Activated CD4-positive, alpha-beta T cell treated with anti-CD3 and anti-CD28 coated beads for 24 hours (primary cell): ENCODE results near the gene DRD4.

Source experiments
- DNase-seq, 2 donors: peaks; one replicate each; pipeline ENCODE4 v3.0.0-alpha.2; 2020; ENCODE audit warnings: low read depth in 2 of 2

Gene DRD4

GRCh38 chr11:621838-622237 lies 15.2 kb upstream of the DRD4 start:
- DNase-seq = no peak

GRCh38 chr11:623349-623869 lies 13.7 kb upstream of the DRD4 start:
- no peak for DNase-seq

DNA sequence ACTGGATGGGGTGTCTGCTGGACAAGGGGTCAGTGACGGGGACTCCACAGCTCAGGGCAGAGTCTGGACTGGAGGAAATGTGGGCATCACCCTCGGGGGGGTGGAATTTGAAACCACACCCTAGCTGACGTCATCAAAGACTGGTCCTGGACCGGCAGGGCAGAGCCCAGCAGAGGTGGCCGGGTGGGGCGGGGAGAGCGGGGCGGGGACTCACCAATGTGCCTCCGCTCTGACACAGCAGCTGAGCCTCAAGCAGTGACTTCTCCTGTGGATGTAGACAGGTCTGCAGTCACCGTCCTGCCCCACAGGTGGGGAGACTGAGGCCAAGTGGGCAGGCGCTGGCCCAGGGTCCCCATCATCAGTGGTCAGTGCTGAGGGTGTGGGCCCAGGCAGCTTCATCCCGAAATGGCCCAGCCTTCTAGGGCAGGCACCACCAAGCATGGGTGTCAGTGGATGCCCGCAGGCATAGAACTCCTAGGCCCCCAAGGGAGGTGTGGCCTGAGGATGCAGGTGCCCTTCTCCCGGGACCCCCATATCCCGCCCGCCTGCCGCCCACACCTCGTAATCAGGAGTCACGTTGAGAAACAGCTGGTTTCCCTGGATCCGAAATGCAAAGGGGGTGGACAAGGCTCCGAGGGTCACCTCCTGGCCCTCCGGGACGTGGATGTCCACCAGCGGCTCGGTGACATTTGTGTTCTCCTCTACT lies 12.9 kb upstream of the DRD4 start:
- no peak for DNase-seq

DNA sequence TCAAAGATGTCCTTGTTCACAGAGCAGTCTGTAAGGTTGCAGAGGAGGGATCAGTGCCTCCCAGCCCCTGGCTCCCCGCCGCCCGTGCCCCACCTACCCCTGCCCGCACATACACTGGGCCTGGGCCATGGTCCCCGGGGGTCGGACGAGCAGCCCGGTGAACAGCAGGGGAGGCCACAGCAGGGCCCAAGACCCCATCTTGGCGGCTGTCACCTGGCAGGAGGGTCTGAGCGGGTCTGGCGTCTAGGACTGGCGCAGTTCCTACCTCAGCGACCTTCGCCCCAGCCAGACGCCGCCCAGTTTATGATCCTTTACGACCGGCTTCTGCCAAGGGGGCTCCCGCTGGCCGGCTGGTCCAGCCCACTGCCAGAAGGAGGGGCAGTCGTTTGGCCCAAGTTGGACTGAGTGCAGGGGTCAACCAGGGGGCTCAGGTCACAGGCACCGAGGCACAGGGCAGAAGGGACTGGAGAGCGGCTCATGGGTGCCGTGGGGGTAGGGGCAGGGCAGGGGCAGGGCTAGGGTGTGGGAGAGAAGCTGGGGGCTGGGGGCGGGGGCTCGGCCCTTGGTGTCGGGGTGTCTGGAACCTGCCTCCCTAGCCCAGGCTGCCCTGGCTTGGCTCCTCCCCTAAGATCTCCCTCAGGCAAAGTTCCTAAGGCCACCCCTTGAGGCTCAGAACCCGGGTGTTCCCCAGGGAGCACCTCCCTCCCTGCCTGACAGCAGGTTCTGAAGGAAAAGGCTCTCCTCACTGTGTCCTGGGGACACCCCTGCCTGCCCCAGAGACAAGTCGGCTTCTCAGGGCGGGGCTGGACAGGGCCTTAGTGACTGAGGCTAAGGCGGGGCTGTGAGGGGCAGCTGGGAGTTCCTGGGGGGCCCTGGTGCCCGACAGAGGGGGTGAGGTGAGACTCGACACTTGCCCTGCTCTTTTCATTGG lies 12.1 kb upstream of the DRD4 start, which contains the start of gene CDHR5:
TSS of gene CDHR5 (minus strand) at position 251 of the 931 bp plus-strand sequence. CDS start at position 198, 53 bp downstream.
- no peak for DNase-seq

GRCh38 chr11:625636-626268 lies 11.3 kb upstream of the DRD4 start:
- no peak for DNase-seq

GRCh38 chr11:626475-627307 lies 10.4 kb upstream of the DRD4 start, which contains the start of gene SCT:
TSS of gene SCT (minus strand) at chr11:627181. CDS start at chr11:627143, 38 bp downstream.
- no peak for DNase-seq

DNA sequence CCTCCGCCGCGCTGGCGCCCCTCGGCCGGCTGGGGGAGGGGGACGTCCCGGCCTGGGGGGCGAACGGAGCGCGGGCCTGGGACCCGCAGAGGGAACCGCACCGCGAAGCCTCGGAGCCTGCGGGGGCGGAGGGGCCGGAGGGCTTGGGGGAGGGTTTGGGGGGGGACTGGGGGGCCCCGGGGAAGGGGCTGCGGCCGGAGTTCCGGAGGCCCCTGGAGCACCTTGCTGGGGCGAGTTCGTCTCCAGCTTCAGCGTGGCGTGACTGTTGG lies 9.8 kb upstream of the DRD4 start:
- DNase-seq = no peak

- DNase-seq = no peak
These were observed 9.0 kb upstream of the DRD4 start for GRCh38 chr11:628056-628455.

DNA sequence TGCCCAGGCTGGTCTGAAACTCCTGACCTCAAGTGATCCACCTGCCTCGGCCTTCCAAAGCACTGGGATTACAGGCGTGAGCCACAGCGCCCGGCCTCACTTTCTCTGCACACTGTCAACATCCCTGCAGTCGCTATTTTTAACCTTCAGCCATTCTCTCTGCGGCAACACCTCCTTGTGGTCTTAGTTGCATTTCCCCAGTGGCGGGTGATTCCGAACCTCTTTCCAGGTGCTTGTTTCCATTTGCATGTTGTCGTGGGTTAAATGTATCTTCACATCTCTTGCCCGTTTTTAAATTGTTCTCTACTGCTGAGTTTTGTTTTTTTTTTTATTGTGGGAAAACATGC lies 7.9 kb upstream of the DRD4 start:
- DNase-seq = no peak

GRCh38 chr11:630871-631270 lies 6.2 kb upstream of the DRD4 start:
- DNase-seq = no peak

GRCh38 chr11:635945-636510 lies 1.0 kb upstream of the DRD4 start:
- DNase-seq = no peak

DNA sequence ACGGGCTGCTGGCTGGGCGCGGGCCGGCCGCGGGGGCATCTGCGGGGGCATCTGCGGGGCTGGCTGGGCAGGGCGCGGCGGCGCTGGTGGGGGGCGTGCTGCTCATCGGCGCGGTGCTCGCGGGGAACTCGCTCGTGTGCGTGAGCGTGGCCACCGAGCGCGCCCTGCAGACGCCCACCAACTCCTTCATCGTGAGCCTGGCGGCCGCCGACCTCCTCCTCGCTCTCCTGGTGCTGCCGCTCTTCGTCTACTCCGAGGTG lies 194 bp downstream of the DRD4 start:
- no peak for DNase-seq

DNA sequence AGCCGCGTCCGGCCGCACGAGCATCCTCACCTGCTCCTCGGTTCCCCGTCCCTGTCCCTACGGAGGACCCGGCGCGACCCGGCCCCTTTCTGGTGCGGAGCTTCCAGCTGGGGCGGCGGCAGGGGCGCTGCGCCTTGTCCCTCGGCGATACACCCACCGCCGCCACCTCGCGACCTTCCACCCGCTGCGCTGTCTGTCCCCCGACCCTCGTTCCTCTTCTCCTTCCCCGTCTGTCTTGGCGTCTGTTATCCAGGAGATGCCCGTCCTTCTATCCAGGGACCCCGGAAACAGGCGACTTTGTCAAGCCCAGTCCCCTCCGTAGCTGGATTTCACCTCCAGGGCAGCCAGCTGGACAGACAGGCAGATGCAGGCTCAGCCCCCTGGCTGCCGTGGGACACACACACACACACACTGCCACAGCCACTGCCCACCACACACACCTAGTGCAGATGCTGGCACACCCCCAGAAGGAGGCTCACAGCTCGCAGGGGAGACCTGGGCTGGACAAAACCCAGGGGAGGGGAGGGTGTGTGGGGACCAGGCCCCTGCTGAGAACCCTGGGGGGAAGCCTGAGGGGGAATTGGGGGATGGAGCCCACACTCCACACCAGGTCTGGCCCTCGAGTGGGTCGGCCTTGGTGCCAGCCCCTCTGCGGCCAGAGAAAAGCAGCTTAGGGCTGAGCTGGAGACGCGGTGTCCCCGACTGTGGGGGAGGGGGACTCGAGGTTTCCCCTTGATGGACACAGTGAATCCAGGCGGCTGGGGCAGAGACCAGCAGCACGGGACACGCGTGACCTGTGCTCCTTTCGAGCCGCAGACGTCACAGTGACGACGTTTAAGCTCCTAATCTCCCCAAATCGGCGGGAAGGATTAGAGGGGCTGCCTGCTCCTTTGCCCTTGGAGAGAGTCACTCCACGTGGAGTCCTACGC lies 788 bp downstream of the DRD4 start:
- no peak for DNase-seq

- DNase-seq = no peak
These were observed 1.7 kb downstream of the DRD4 start for GRCh38 chr11:638631-639331.

DNA sequence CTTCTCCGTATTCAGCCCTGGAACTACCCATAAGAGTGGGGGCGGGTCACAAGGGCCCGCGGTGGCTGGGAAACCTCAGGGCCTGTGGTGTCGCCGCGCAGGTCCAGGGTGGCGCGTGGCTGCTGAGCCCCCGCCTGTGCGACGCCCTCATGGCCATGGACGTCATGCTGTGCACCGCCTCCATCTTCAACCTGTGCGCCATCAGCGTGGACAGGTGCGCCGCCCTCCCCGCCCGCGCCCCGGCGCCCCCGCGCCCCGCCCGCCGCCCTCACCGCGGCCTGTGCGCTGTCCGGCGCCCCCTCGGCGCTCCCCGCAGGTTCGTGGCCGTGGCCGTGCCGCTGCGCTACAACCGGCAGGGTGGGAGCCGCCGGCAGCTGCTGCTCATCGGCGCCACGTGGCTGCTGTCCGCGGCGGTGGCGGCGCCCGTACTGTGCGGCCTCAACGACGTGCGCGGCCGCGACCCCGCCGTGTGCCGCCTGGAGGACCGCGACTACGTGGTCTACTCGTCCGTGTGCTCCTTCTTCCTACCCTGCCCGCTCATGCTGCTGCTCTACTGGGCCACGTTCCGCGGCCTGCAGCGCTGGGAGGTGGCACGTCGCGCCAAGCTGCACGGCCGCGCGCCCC lies 2.4 kb downstream of the DRD4 start:
- no peak for DNase-seq

GRCh38 chr11:640021-640706 lies 3.1 kb downstream of the DRD4 start:
- no peak for DNase-seq

- no peak for DNase-seq
These were observed 4.8 kb downstream of the DRD4 start for GRCh38 chr11:641806-642370.

DNA sequence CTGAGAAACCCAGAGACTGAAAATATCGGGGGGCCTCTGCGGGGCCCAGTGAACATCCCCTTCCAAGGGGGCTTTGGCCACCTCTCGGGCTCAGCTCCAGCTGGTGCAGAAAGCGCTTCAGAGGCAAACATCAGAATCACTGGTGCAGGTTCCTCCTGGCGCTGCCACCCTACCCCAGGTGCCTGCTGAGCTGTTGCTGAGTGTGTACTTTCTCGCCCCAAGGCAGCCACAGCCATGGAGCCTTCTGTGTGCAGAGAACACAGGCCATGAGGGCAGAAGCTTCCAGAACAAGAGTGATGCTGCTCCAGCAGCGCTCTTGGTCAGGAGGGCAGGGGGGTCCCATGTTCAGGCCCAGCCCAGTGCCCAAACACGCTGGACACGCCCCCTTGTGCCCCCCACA lies 6.3 kb downstream of the DRD4 start:
- DNase-seq = no peak
